ENCODE data around the gene GRIK1.

DNA sequence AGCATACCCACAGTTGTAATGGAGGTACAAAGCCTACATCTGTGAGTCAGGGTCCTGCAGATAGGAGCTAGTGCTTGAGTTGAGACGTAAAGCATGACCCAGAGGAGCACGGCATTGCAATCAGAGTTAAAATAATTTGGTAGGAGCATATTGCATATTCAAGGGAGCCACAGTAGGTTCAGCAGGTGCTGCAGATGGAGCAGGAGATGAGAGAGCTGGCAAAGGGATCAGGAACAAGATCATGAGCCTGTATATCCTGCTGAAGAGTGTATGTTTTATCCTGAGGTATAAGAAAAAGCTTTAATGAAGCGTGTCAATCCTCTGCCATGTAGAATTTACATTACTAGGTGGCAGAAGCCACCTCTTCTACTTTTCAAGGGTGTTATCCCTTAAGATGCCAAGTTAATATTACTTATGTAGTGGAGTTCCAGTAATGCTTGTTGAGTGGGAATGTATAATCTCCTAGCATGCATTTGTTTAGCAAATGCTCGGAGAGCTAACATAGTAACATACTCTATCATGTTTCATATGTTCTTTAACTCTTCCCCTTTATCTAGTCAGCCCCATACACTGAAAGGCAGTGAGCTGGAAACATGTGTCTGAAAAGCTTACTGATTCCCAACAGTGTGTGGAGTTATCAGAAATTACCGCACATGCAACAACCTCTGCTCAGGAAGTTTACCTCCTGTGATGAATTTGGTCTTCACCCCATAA, 300.3 kb downstream of the GRIK1 start:
- TF ChIP-seq, protein P1, sequence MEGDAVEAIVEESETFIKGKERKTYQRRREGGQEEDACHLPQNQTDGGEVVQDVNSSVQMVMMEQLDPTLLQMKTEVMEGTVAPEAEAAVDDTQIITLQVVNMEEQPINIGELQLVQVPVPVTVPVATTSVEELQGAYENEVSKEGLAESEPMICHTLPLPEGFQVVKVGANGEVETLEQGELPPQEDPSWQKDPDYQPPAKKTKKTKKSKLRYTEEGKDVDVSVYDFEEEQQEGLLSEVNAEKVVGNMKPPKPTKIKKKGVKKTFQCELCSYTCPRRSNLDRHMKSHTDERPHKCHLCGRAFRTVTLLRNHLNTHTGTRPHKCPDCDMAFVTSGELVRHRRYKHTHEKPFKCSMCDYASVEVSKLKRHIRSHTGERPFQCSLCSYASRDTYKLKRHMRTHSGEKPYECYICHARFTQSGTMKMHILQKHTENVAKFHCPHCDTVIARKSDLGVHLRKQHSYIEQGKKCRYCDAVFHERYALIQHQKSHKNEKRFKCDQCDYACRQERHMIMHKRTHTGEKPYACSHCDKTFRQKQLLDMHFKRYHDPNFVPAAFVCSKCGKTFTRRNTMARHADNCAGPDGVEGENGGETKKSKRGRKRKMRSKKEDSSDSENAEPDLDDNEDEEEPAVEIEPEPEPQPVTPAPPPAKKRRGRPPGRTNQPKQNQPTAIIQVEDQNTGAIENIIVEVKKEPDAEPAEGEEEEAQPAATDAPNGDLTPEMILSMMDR (conservative IDR thresholded peaks at IDR 0.05): no peak
- TF ChIP-seq EZH2 (IDR thresholded peaks at IDR 0.05; ENCODE audit: low read depth): no peak

All from PC-9 (cell line).